DOHH2 (cell line): Measurements from ENCODE around the gene HHATL.

Source experiments
- H3F3A ChIP-seq: fragments of 200-600 bp; sonication (generic), shearing (Covaris generic); 2 replicates; pipeline ENCODE4 v1.6.0; 2016; ENCODE audit warnings: antibody characterized with exemption, mild to moderate bottlenecking; ENCODE audit not compliant: control insufficient read depth, insufficient read depth
- H3K27ac ChIP-seq: fragments of 200-600 bp; sonication (generic); 2 replicates; pipeline ENCODE4 v1.5.1; 2014; ENCODE audit warnings: low read depth, mild to moderate bottlenecking, low read length, moderate library complexity
- H3K27me3 ChIP-seq: fragments of 200-600 bp; sonication (generic); 2 replicates; pipeline ENCODE4 v1.6.1; 2014; ENCODE audit warnings: mild to moderate bottlenecking, low read length, mixed read lengths; ENCODE audit not compliant: control insufficient read depth
- H3K36me3 ChIP-seq: fragments of 200-600 bp; sonication (generic); 2 replicates; pipeline ENCODE4 v1.6.1; 2014; ENCODE audit warnings: mild to moderate bottlenecking, low read length, moderate library complexity, mixed read lengths; ENCODE audit not compliant: control insufficient read depth
- H3K4me1 ChIP-seq: fragments of 200-600 bp; sonication (generic); 2 replicates; pipeline ENCODE4 v1.6.1; 2014; ENCODE audit warnings: mild to moderate bottlenecking, low read length, mixed read lengths; ENCODE audit not compliant: control insufficient read depth
- H3K4me2 ChIP-seq: fragments of 200-600 bp; sonication (generic); 2 replicates; pipeline ENCODE4 v1.6.0; 2014; ENCODE audit warnings: mild to moderate bottlenecking, low read length, moderate library complexity
- H3K4me3 ChIP-seq: fragments of 200-600 bp; sonication (generic); 2 replicates; pipeline ENCODE4 v1.5.1; 2014; ENCODE audit warnings: mild to moderate bottlenecking, low read length, mixed read lengths
- H3K79me2 ChIP-seq: fragments of 200-600 bp; sonication (generic); 2 replicates; pipeline ENCODE4 v1.6.1; 2014; ENCODE audit warnings: mild to moderate bottlenecking, low read length, mixed read lengths; ENCODE audit not compliant: control insufficient read depth
- H3K9me2 ChIP-seq: fragments of 200-600 bp; sonication (generic); replicated peaks from 2 replicates; pipeline ENCODE4 v1.6.1; 2014; ENCODE audit warnings: mild to moderate bottlenecking, low read length, mixed read lengths; ENCODE audit not compliant: control insufficient read depth
- H3K9me3 ChIP-seq: fragments of 200-600 bp; sonication (generic); 2 replicates; pipeline ENCODE4 v1.6.1; 2014; ENCODE audit warnings: antibody characterized with exemption, low read length, mixed read lengths; ENCODE audit not compliant: control insufficient read depth, insufficient read depth
- H4K20me1 ChIP-seq: fragments of 200-600 bp; sonication (generic); 2 replicates; pipeline ENCODE4 v1.6.0; 2014; ENCODE audit warnings: low read depth, mild to moderate bottlenecking, antibody characterized with exemption, low read length, moderate library complexity; ENCODE audit not compliant: control insufficient read depth, insufficient read depth
- EZH2phosphoT487 ChIP-seq: fragments of 200-600 bp; sonication (generic); IDR thresholded peaks from 2 replicates; pipeline ENCODE4 v1.6.1; 2017; ENCODE audit warnings: borderline replicate concordance, mild to moderate bottlenecking, antibody characterized with exemption, low read length, moderate library complexity, mixed read lengths
- TF ChIP-seq, protein P1 (sequence below): fragments of 200-600 bp; sonication (generic); IDR thresholded peaks from one replicate; pipeline ENCODE4 v1.5.1; 2014; ENCODE audit warnings: antibody characterized with exemption, mild to moderate bottlenecking, low read depth, low read length; ENCODE audit not compliant: poor library complexity, severe bottlenecking

Gene HHATL

DNA sequence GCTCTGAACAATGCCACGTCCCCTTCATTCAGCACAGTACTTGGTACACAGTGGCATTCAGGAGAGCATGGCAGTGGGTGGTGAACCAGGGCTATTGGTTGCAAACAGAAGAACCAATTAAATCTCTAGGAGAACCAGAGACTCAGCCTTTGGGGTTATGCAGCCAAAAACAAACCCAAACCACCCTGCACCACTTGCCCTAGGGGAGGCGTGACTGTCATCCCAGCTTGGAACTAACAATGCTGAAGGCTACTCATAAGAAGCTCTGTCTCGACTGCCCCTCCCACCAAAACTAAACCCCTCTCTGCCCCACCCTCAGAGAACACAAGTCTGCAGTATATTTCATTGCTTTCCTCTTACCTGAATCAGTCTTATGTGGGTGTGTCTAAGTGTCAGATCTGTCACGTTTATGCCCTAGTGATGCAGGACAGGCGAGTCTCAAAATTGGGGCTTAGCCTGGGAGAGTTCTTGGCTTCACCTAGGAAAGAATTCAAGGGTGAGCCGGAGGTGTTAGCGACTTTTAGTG lies 32.5 kb downstream of the HHATL start:
- H3F3A ChIP-seq, result no peaks in the 10 kb centered on the region
- no peaks in the 10 kb centered on the region for H4K20me1 ChIP-seq
- no peaks in the 10 kb centered on the region for H3K4me1 ChIP-seq
- H3K9me3 ChIP-seq, result no peaks in the 10 kb centered on the region; the same call in 1 of the 2 replicates
- no peaks in the 10 kb centered on the region for H3K79me2 ChIP-seq
- TF ChIP-seq, protein P1, sequence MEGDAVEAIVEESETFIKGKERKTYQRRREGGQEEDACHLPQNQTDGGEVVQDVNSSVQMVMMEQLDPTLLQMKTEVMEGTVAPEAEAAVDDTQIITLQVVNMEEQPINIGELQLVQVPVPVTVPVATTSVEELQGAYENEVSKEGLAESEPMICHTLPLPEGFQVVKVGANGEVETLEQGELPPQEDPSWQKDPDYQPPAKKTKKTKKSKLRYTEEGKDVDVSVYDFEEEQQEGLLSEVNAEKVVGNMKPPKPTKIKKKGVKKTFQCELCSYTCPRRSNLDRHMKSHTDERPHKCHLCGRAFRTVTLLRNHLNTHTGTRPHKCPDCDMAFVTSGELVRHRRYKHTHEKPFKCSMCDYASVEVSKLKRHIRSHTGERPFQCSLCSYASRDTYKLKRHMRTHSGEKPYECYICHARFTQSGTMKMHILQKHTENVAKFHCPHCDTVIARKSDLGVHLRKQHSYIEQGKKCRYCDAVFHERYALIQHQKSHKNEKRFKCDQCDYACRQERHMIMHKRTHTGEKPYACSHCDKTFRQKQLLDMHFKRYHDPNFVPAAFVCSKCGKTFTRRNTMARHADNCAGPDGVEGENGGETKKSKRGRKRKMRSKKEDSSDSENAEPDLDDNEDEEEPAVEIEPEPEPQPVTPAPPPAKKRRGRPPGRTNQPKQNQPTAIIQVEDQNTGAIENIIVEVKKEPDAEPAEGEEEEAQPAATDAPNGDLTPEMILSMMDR, result no peak
- TF ChIP-seq EZH2phosphoT487, result no peak
- H3K9me2 ChIP-seq, result no peaks in the 10 kb centered on the region; the same call in 1 of the 2 replicates
- no peak overlapping the region for H3K4me2 ChIP-seq
- H3K27ac ChIP-seq, result no peak overlapping the region
- H3K27me3 ChIP-seq, result no peaks in the 10 kb centered on the region
- no peak overlapping the region for H3K4me3 ChIP-seq
- no peaks in the 10 kb centered on the region for H3K36me3 ChIP-seq

DNA sequence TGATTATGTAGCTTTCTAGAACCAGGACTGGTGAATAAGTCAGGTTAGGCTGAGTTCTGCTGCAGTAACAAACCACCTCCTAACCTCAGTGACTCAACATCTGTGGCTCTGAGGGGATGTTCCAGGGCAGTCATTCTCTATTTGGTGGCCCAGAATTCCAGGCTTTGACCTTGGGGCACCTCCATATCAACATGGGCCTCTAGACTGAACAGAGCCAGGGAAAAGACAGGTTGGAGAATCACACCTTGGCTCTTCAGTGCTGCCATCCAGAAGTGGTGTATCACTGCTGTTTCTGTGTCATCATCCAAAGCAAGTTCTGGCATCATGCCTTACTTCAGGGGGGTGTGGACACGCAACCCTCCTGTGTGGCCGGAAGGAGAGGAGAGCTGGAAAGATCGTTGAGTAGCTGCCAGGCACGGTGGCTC lies 33.8 kb downstream of the HHATL start:
- Histone ChIP-seq H3K36me3 (no peaks in the 10 kb centered on the region), H3F3A (no peaks in the 10 kb centered on the region), H3K27ac (no peak overlapping the region), H3K4me1 (peaks cover 2% of the 10 kb centered on the region), H3K79me2 (no peaks in the 10 kb centered on the region), H3K4me2 (no peak overlapping the region), H3K4me3 (no peak overlapping the region), H4K20me1 (no peaks in the 10 kb centered on the region), H3K27me3 (no peaks in the 10 kb centered on the region), H3K9me2 (no peaks in the 10 kb centered on the region; the same call in 1 of the 2 replicates), H3K9me3 (no peaks in the 10 kb centered on the region; the same call in 1 of the 2 replicates)
- TF ChIP-seq EZH2phosphoT487, result no peak
- TF ChIP-seq, protein P1, result no peak

DNA sequence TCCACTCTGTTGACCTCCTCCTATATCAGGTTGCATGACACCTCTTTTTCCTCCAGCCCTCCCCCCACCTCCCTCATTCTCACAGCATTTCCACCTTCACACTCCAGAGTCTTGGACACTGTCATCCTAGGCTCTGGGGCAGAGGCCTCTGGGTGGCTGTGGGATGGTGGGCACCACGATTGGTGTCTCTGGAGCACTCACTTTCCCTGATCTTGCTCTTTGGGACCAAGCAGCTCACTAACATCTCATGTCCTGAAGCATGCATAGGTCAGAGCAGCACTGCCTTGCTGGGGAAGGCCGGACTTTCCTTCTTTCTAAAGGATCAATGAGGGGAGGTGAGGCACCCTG lies 34.2 kb downstream of the HHATL start:
- Histone ChIP-seq H3K4me1 (peaks cover 7% of the 10 kb centered on the region), H3K36me3 (no peaks in the 10 kb centered on the region), H3K27ac (no peak overlapping the region), H3K27me3 (no peaks in the 10 kb centered on the region), H4K20me1 (no peaks in the 10 kb centered on the region), H3K9me3 (no peaks in the 10 kb centered on the region; the same call in 1 of the 2 replicates), H3K9me2 (no peaks in the 10 kb centered on the region; the same call in 1 of the 2 replicates), H3K79me2 (no peaks in the 10 kb centered on the region), H3F3A (no peaks in the 10 kb centered on the region), H3K4me3 (no peak overlapping the region), H3K4me2 (no peak overlapping the region)
- no peak for TF ChIP-seq EZH2phosphoT487
- TF ChIP-seq, protein P1, result no peak
